ENCODE results near the gene CEP250. TPM values are rescaled to one million over a fixed set of nuclear protein-coding genes. Genes with fewer than 3 reads are reported as not detected.
"Not testable (repeated sequence)": the region's sequence is repeated elsewhere in the genome, so short reads cannot be mapped to it uniquely, and the experiment has no call there.

Gene CEP250
- total RNA-seq, 2 experiments from 2014 or later: 31.6 to 74.4 TPM

- Histone ChIP-seq H3K36me3 (ENCODE audit: insufficient read depth, low read length) (peaks cover 78% of the 10 kb centered on the region), H3K4me2 (ENCODE audit: low read length) (no peak overlapping the region), H4K20me1 (ENCODE audit: insufficient read depth, low read length) (no peaks in the 10 kb centered on the region), H3K79me2 (ENCODE audit: insufficient read depth, low read depth, low read length) (no peaks in the 10 kb centered on the region), H3K9me3 (ENCODE audit: low read length) (no peaks in the 10 kb centered on the region), H2AFZ (ENCODE audit: low read length) (no peak overlapping the region), H3K4me3 (ENCODE audit: low read depth, low read length, poor library complexity, severe bottlenecking) (no peak overlapping the region), H3K4me1 (ENCODE audit: insufficient read depth, low read length, poor library complexity, severe bottlenecking) (no peaks in the 10 kb centered on the region), H3K9me2 (ENCODE audit: insufficient read depth, low read length) (no peaks in the 10 kb centered on the region), H3K27ac (ENCODE audit: low read depth, low read length, poor library complexity, severe bottlenecking) (no peak overlapping the region)
- CTCF ChIA-PET (ENCODE audit: unreplicated experiment): no interaction called here
- intact Hi-C loops (cut with micrococcal nuclease; ENCODE audit: unreplicated experiment): no loop called here
- BruUV-seq (replicated peaks): no TSS peak
- no peak for DNase-seq (ENCODE audit: low spot score)
- POLR2A ChIA-PET: interaction anchor here (1.0 to 1.9 kb wide), 2 partner anchors 11 to 58 kb away, joined by 3 to 6 read pairs; no protein-coding TSS in a partner anchor
- TF ChIP-seq CTCF (conservative IDR thresholded peaks at IDR 0.05; ENCODE audit: low read length): no peak
- TF ChIP-seq EZH2phosphoT487 (IDR thresholded peaks at IDR 0.05; ENCODE audit: borderline replicate concordance, low read depth, low read length): no peak
Measured at GRCh38 chr20:35551503-35551902, 96.1 kb downstream of the CEP250 start.

- CTCF ChIA-PET (ENCODE audit: unreplicated experiment): no interaction called here
- POLR2A ChIA-PET: interaction anchor here (0.5 to 0.8 kb wide), 2 partner anchors 11 to 227 kb away, joined by 6 to 7 read pairs; partner anchors contain the start of gene ERGIC3
Measured at GRCh38 chr20:35552914-35553313, 97.5 kb downstream of the CEP250 start.

GRCh38 chr20:35555461-35555860 lies 100.1 kb downstream of the CEP250 start:
- H3K9me2 ChIP-seq (ENCODE audit: insufficient read depth, low read length); H3K4me2 ChIP-seq (ENCODE audit: low read length); BruUV-seq (replicated peaks); H3K4me1 ChIP-seq (ENCODE audit: insufficient read depth, low read length, poor library complexity, severe bottlenecking); H3K79me2 ChIP-seq (ENCODE audit: insufficient read depth, low read depth, low read length); H3K9me3 ChIP-seq (ENCODE audit: low read length); H2AFZ ChIP-seq (ENCODE audit: low read length); H3K4me3 ChIP-seq (ENCODE audit: low read depth, low read length, poor library complexity, severe bottlenecking); CTCF ChIA-PET (ENCODE audit: unreplicated experiment); intact Hi-C loops (cut with micrococcal nuclease; ENCODE audit: unreplicated experiment); H3K27ac ChIP-seq (ENCODE audit: low read depth, low read length, poor library complexity, severe bottlenecking); DNase-seq (ENCODE audit: low spot score); H4K20me1 ChIP-seq (ENCODE audit: insufficient read depth, low read length): not testable (repeated sequence)
- H3K36me3 ChIP-seq (ENCODE audit: insufficient read depth, low read length): peaks cover 69% of the 10 kb centered on the region
- POLR2A ChIA-PET: interaction anchor here (0.5 to 0.7 kb wide), 2 partner anchors 92 to 272 kb away, joined by 3 read pairs; no protein-coding TSS in a partner anchor

More at GRCh38 chr20:35552914-35553313, 97.5 kb downstream of the CEP250 start:
- no peak overlapping the region for H3K4me2 ChIP-seq (ENCODE audit: low read length)
- TF ChIP-seq CTCF (conservative IDR thresholded peaks at IDR 0.05; ENCODE audit: low read length): no peak
- TF ChIP-seq EZH2phosphoT487 (IDR thresholded peaks at IDR 0.05; ENCODE audit: borderline replicate concordance, low read depth, low read length): no peak
- no peak overlapping the region for H2AFZ ChIP-seq (ENCODE audit: low read length)
- no peak for DNase-seq (ENCODE audit: low spot score)
- no peak overlapping the region for H3K4me3 ChIP-seq (ENCODE audit: low read depth, low read length, poor library complexity, severe bottlenecking)
- no peaks in the 10 kb centered on the region for H4K20me1 ChIP-seq (ENCODE audit: insufficient read depth, low read length)
- BruUV-seq (replicated peaks): no TSS peak
- no peaks in the 10 kb centered on the region for H3K79me2 ChIP-seq (ENCODE audit: insufficient read depth, low read depth, low read length)
- no peaks in the 10 kb centered on the region for H3K9me2 ChIP-seq (ENCODE audit: insufficient read depth, low read length)
- H3K36me3 ChIP-seq (ENCODE audit: insufficient read depth, low read length): peaks cover 86% of the 10 kb centered on the region
- H3K4me1 ChIP-seq (ENCODE audit: insufficient read depth, low read length, poor library complexity, severe bottlenecking): no peaks in the 10 kb centered on the region
- intact Hi-C loops (cut with micrococcal nuclease; ENCODE audit: unreplicated experiment): no loop called here
- H3K27ac ChIP-seq (ENCODE audit: low read depth, low read length, poor library complexity, severe bottlenecking): no peak overlapping the region
- no peaks in the 10 kb centered on the region for H3K9me3 ChIP-seq (ENCODE audit: low read length)

All from OCI-LY7 (cell line).